ENCODE measurements around the gene CFAP52.
"Not testable (repeated sequence)": the region's sequence is repeated elsewhere in the genome, so short reads cannot be mapped to it uniquely, and the experiment has no call there.

CFAP52 gene

GRCh38 chr17:9571201-9571600, 5.2 kb upstream of the CFAP52 start:
- no peak for DNase-seq

DNA sequence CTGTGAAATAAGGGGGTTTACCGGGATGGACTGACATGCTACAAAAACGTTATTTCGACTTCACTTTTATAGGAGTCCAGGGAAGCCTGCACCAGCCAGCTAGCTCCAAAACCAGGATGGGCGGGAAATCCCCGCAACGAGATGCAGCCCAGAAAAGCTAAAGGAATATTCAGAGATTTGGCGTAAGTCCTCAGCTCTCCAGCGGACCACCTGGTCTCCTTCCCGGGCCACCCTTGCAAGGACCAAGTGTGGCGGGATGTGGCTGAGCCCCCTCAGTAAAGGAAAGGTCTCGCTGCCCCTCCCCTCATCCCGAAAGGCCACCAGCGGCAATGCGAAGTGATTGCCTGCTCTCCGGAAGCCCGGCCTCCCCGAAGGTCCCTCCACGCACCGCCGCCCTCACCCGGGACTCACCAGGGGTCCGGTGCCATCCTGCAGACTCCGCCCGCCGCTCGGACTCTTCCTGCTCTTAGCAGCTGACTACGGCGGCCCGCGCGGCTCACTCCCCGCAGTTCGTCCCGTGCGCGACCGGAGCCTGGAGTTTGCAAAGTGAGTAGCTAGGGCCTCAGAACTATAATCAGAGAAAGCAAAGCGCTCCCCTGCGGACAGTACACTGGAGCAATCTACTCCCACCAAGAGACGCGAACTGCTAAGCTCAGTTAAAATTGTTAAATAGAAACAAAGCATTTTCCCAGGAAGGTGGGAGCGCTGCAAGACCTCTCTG, 901 bp upstream of the CFAP52 start, which contains the start of gene STX8:
STX8 (minus strand) TSS at position 440 of the 721 bp plus-strand sequence; CDS start at position 428, 12 bp downstream.
- DNase-seq, result peak; percentile 64

DNA sequence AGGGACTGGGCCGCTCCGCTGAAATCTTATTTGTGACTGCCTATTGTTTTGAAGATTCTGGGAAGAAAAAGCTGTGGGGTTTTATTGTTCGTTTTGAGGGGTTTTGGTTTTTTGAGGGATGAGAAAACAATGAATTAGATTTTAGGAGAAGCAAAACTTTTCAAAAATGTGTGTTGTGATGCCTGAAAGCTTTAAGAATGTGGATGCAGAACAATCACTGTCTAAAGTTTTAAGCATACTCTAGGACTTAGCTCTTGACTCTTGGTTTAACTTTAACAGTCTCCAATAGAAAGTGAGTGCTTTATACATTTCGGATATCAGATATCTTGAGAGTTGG, 899 bp downstream of the CFAP52 start:
- no peak for DNase-seq

DNA sequence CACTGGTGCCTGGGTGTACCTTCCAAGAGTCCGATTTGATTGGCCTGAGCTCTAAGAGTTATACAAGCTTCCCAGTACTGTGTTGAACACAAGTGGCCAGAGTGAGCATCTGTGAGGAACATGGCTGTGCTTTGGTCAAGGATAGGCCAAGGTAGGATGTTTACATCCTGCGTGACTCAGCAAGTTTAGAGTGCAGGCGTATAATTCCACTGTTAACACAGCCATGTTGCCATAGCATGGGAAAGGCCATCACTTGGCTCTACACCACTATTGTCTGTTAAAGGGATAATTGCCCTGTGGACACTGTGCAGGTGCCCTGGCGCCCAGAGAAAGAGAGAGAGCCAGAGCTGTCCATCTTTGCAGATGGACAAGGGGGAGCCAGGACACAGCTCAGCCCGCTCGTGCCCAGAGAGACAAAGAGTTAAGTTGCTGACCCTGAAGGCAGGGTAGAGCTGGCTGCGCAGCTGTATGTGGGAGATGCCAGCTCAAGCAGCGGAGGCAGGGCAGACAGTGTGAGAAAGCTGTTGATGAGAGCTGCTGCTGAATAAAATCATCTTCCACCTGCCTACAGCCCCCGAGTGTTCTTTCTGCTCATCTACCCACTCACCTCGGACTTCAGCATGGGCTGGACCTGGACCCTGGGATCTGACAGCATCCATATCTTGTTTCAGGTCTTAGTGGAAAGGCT, 11.7 kb downstream of the CFAP52 start:
- no peak for DNase-seq

- no peak for DNase-seq
Measured at GRCh38 chr17:9594065-9594464, 17.6 kb downstream of the CFAP52 start.

- DNase-seq, result not testable (repeated sequence)
Measured at GRCh38 chr17:9597638-9598037, 21.2 kb downstream of the CFAP52 start.

DNA sequence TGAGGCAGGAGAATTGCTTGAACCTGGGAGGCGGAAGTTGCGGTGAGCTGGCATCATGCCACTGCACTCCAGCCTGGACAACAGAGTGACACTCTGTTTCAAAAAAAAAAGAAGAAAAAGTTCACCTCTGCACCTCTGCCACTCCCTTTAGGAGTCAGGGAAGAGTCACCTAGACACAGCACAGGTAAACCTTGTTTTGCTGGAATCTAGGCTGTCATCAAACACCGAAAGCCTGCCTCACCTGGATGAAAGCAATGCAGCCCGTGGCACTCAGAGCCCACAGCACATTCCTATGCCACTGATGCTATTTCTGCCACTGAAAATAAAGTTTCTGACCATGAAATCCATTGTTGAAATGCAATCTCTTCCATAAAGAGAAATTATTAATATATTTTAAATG, 22.2 kb downstream of the CFAP52 start:
- no peak for DNase-seq

- not testable (repeated sequence) for DNase-seq
Measured at GRCh38 chr17:9604583-9604982, 28.1 kb downstream of the CFAP52 start.

DNA sequence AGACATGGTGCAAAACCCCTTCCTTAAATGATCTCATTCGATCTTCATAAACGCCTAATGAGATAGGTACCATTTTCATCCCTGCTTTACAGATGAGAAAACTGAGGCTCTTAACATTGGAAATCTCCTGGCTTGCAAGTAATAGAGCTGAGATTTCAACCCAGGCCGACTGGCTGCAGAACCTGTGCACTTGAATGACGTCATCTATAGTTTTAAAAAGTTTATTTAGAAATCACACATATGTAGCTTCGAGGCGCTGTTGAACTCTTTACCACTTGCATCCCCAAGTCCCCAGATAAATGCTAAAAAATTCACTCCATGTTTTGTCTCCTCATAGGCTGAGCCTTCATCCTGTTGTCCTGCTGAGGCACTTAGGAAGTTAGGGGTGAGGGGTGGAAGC, 30.0 kb downstream of the CFAP52 start:
- DNase-seq, result no peak

- not testable (repeated sequence) for DNase-seq
Measured at GRCh38 chr17:9607058-9607457, 30.6 kb downstream of the CFAP52 start.

DNA sequence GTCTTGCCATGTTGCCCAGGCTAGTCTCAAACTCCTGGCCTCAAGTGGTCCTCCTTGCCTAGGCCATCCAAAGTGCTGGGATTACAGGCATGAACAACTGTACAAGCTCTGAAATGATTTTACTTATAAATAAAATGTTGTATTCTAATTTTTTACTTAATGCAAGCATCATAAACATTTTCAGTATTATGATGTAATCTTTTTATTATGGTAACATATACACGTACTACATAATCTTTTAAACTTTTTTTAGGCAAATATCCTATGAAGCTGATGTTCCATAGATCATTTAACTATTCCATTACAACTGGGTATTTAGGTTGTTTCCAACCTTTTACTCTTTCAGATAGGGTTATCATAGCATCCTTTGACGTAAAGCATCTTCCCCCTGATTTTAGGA, 35.1 kb downstream of the CFAP52 start:
- DNase-seq, result no peak

DNA sequence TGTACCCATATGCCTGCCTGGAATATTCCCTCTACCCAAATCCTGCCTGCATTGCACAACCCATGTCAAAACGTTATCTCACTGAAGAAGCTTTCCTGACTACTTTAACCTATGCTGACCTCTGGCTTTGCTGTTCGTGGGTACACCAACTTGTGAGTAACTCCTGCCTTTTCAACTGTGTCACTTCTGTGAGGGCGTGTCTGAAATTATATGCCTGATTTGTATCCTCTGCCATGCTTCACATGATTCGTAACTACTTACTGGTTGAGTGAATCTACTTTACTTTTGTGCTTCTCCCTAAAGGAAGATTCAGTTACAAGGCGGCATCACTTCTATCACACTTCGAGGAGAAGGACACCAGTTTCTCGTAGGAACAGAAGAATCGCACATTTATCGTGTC, 35.6 kb downstream of the CFAP52 start:
- DNase-seq, result no peak

DNA sequence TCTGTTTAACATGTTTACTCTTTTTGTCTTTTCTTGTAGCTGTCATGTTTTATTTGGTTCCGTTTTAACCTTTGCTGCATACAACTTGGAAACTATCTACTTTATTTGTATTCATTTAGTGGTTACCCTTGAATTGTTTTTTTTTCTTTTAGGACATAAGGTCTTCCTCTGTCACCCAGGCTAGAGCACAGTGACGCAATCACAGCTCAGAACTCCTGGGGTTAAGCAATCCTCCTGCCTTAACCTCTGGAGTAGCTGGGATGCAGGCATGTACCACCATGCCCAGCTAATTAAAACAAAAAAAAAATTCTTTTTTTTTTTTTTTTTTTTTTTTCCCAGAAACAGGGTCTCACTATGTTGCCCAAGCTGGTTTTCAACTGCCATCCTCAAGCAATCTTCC, 39.0 kb downstream of the CFAP52 start:
- DNase-seq, result no peak

DNA sequence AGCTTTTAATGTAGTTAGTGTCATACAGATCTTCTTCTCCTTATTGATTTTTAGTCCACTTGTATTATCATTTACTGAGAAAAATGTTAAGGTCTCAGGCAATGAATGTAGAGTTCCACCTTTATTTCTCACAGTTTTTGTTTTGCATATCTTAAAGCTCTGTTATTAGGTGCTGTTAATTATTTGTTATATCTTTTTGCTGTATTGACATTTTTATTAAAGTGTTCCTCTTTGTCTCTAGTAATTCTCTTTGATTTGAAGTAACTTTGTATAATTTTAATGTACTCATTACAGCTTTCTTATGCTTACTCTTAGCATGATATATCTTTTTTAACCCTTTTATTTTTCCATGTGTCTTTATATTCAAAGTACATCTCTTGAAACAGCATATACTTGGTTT, 46.5 kb downstream of the CFAP52 start:
- DNase-seq, result no peak

DNA sequence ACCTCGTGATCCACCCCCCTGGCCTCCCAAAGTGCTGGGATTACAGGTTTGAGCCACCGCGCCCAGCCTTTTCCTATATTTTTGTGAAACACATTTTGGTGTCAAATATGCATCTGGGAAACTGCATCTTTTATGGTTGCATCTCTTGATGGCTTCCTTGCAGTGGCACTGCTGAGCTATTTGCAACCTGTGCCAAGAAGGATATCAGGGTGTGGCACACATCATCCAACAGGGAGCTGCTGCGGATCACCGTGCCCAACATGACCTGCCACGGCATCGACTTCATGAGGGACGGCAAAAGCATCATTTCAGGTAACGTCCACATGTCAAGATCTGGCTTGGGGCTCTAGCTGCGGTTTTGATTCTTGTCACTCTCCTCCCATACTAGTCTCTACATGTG, 52.1 kb downstream of the CFAP52 start:
- DNase-seq, result no peak

DNA sequence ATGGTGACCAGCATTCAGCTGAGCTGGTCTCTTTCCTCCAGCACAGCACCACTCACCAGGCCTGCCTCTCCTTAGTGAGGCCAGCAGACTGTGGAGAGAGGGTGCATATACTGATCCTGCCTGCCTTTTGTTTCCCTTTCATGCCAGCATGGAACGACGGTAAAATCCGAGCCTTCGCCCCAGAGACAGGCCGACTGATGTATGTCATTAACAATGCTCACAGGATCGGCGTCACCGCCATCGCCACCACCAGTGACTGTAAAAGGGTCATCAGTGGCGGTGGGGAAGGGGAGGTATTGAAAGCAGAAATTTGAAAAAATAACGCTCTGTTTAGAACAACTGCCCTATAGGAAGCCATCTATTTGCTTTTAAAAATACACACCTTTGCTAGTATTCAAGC, 56.3 kb downstream of the CFAP52 start:
- no peak for DNase-seq

DNA sequence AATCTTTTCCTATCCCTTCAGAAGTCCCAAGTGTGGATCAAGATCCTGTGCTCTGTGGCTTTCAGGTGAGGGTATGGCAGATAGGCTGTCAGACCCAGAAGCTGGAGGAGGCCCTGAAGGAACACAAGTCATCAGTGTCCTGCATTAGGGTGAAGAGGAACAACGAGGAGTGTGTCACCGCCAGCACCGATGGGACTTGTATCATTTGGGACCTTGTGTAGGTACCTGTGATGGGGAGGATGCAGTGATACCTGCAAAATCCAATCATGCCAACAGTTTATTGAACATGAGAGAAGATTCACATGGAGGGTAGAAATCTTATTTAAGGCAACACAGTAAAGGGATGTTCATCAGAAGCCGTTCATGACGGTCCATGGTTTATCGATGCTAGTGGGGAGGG, 58.9 kb downstream of the CFAP52 start:
- DNase-seq, result no peak

- no peak for DNase-seq
Measured at GRCh38 chr17:9636501-9636900, 60.1 kb downstream of the CFAP52 start.

GRCh38 chr17:9640388-9640787, 63.9 kb downstream of the CFAP52 start:
- DNase-seq, result not testable (repeated sequence)

- DNase-seq, result no peak
Measured at GRCh38 chr17:9643611-9644010, 67.2 kb downstream of the CFAP52 start.

DNA sequence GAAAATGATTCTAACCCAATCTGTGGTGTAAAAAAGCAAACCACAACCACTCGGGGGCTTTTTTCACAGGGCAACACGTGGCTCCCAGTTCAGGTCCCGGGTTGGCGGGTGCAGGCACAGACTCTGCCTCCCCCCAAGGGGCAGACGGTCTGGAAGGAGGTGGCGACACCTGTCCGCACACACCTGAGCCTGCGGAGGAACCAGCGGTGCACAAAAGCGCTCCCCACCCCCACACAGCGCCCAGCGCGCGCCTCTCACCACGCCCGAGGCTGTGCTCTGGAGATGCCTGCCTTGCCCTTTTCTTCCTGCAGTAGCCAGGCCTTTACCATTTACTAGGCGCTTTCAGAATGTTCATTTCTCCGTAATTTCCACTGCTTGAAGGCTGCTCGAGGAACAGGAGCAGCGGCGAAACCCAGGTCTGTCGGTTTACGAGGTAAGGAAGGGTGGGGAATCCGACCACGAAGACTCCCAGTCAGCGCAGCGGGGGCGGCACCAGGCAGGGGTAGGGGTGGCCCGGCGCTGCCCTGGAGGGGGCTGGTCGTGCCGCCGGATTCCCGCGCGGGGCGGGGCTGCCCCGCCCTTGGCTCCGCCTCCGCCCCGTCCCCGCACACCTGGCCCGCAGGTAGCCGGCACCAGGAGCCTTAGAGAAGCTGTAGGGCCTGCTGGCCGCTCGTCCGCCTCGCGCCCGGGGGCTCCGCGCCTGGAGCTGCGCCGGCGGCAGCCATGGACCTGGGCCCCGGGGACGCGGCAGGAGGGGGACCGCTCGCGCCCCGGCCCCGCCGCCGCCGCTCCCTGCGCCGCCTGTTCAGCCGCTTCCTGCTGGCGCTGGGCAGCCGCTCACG, 68.7 kb downstream of the CFAP52 start, which contains the start of gene USP43:
USP43 (plus strand) TSS at position 608 of the 842 bp plus-strand sequence; CDS start at position 724, 116 bp downstream.
- no peak for DNase-seq

GRCh38 chr17:9645851-9646545, 69.6 kb downstream of the CFAP52 start:
- no peak for DNase-seq

- no peak for DNase-seq
Measured at GRCh38 chr17:9646546-9646885, 70.1 kb downstream of the CFAP52 start.
